Amygdala (tissue), 56 donors: ENCODE results near the gene GDE1.

ENCODE experiments used
- DNase-seq, 56 donors: peaks; one replicate each; lab custom pipeline; 2025; lab: John Stamatoyannopoulos, UW

GDE1 gene

DNA sequence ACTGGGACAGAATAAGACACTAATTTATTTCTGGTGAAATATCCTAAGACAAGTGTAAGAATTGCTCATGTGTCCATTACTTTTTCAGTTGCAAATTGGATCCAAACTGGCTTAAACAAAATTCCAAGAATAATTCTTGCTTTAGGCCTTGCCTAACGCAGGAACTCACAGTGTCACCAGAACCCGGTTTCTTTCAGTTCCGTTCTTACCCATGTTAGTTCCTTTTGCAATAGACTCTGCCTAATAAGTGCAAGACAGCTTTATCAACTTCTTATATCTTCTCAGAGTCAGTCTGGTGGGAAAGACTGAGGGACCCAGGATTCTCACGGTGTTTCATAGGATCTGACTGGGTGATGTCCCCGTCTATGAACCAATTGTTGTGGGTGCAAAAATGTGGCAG is 24.7 kb downstream of the GDE1 start:
- no peak for DNase-seq

DNA sequence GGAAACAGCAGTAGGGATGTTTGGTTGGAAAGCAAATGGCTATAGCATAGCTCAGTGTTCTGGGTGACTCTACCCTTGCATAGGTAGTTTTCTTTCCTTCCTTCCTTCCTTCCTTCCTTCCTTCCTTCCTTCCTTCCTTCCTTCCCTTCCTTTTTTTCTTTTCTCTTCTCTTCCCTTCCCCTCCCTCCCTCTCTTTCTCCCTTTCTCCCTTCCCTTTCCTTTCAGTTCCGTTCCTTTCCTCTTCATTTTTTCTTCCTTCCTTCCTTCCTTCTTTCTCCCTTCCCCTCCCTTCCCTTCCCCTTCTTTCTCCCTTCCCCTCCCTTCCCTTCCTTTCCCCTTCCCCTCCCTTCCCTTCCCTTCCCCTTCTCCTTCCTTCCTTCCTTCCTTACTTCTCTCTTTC is 31.3 kb downstream of the GDE1 start:
- DNase-seq, result no peak

GRCh38 chr16:19488213-19488640 is 33.7 kb downstream of the GDE1 start:
- DNase-seq, result no peak

GRCh38 chr16:19486750-19487325 is 35.1 kb downstream of the GDE1 start:
- DNase-seq, result no peak

DNA sequence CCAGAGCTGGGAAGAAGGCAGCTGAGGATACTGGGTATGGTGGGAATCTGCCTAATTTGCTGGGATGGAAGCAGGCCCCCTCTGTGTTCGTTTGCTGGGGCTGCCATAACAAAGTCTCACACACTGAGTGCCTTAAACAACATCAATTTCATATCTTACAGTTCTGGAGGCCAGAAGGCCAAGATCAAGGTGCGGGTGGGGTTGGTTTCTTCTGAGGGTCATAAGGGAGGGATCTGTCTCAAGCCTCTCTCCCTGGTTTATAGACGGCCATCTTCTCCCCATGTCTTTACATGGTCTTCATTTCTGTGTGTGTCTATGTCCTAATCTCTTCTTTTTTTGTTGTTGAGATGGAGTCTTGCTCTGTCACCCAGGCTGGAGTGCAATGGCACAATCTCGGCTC is 35.8 kb downstream of the GDE1 start:
- DNase-seq, result no peak

GRCh38 chr16:19485611-19486010 is 36.3 kb downstream of the GDE1 start:
- DNase-seq, result no peak

DNA sequence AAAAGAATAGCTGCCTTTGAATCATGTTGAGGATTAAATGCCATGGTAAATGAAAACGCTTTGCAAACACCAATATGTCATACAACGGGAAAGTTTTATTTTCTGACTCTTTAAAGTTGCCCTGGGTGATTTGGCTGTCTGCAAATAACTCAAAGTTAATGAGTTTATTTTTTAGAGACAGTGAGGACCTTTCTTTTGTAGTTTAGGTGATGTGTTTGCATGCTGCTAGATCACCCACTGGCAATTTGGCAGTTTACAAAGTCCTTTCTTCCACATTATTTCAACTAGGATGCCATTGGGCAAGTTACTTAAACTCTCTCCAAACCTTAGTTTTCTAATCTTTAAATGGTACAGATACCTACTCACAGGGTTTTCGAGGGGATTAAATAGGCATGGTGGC is 37.8 kb downstream of the GDE1 start:
- DNase-seq, result no peak

DNA sequence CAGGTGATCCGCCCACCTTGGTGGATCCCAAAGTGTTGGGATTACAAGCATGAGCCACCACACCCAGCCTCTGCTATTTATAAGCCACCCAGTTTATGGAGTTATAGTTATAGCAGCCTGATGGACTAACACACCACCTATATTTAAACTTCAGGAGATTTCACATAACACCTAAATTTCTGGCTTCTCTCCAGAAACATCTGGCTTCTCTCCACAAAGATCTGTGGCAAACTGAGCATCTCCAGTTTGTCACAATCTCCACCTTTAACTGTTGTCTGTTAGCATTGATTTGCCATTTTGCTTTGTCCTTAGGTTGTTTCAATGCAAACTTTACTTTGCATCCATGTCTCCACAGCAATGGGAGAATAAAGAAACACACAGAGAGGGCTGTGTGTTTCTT is 39.6 kb downstream of the GDE1 start:
- DNase-seq, result no peak

DNA sequence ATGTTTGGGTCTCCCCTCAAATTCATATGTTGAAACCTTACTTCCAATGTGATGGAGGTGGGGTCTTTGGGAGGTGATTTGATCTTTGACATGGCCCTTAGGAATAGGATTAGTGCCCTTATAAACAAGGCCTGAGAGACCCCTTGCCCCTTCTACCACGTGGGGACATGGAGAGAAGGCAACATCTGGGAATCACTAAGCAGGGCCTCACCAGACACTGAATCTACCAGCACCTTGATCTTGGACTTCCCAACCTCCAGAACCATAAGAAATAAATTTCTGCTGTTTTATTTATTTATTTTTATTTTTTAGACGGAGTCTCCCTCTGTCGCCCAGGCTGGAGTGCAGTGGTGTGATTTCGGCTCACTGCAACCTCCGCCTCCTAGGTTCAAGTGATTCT is 40.1 kb downstream of the GDE1 start:
- DNase-seq, result no peak

DNA sequence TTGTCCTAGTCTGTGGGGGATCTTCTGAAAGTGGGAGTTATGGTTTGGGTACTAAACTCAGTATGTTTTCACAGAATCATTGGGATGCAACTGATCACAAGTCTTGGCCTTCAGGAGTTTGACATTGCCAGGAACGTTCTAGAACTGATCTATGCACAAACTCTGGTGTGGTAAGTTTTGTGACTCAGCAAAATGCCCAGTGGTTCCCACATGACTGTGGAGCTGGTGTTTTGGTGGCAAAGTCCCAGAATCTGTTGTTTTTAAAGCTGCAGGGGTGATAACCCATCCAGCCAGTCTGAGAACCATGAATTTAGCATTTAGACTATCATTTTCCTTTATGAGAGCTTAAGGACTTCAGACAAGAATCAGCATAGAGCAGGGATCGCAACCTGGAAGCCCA is 40.6 kb downstream of the GDE1 start:
- no peak for DNase-seq

DNA sequence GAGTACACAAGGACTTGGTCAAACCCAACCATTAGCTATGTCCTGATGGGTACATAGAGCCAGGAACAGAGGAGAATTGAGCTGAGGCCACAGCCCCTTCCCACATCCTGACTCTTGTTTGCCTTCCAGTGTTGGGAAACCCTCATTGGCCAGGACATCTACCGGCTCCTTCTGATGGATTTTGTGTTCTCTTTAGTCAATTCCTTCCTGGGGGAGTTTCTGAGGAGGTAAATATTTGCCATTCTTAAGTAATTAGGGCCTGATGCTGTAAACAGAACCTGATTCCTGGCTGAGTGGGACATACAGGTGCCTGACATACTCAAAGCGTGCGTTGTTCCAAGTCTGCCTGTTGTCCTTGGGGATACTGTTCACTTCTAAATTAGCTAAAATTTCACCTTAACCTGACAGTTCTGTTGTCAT is 42.6 kb downstream of the GDE1 start:
- DNase-seq, result no peak

DNA sequence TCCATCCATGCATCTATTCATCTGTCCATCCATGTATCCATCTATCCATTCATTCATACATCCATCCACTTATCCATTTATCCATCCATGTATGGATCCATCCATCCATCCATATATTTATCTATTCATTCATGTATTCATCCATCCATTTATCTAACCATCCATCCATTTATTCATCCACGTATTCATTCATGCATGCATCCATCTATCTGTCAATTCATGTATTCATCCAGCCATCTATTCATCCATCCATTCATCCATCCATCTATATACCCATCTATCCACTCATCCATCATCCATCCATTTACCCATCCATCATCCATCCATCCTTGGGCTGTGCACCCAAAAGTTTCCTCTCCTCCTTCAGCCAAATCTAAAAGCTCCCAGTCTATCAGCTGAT is 43.4 kb downstream of the GDE1 start:
- no peak for DNase-seq

- DNase-seq, result no peak
Observed at GRCh38 chr16:19474617-19475016, 47.3 kb downstream of the GDE1 start.

GRCh38 chr16:19472482-19472881 is 49.4 kb downstream of the GDE1 start:
- DNase-seq, result no peak

DNA sequence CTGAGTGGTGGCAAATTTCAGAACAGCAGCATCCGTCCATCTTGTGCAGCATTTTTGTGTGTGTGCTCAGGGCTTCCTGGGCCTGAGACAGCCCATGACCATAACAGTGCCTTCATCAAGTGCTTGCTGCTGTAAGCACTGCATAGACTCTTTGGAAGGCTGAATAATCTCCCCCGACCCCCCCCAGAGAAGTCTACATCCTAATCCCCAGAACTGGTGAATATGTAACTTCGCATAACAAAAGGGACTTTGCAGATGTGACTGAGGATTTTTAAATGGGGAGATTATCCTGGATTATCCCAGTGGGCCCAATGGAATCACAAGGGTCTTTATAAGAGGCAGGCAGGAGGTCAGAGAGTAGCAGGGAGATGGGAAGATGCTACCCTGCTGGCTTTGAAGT is 53.6 kb downstream of the GDE1 start:
- no peak for DNase-seq

DNA sequence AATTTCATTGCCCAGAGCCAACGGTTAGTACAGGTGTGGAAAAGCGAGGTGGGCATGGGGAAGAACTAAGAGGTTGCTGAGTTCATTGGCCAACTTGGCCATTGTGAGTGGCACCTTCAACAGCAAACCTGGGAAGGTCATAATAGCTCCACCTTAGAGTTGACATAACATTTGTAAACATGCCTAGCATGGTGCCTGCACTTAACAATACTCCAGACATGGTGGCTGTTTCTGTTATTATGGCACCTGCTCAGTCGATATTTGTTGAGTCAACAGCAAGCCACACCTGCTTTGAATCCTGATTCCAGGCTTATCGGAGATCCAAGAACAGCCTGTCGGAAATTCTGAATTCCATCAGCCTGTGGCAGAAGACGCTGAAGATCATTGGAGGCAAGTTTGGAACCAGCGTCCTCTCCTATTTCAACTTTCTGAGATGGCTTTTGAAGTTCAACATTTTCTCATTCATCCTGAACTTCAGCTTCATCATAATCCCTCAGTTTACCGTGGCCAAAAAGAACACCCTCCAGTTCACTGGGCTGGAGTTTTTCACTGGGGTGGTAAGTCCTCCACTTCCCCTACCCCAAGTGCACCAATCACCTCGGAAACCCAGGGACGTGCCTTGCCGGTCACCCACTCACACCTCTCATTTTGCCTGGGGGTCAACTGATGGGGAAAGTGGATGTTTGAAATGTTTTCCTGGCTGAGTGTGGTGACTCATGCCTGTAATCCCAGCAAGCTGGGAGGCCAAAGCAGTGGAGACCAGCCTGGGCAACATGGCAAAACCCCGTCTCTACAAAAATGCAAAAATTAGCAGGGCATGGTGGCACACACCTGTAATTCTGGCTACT is 58.2 kb downstream of the GDE1 start:
- no peak for DNase-seq

- DNase-seq, result no peak
Observed at GRCh38 chr16:19460397-19460796, 61.5 kb downstream of the GDE1 start.

DNA sequence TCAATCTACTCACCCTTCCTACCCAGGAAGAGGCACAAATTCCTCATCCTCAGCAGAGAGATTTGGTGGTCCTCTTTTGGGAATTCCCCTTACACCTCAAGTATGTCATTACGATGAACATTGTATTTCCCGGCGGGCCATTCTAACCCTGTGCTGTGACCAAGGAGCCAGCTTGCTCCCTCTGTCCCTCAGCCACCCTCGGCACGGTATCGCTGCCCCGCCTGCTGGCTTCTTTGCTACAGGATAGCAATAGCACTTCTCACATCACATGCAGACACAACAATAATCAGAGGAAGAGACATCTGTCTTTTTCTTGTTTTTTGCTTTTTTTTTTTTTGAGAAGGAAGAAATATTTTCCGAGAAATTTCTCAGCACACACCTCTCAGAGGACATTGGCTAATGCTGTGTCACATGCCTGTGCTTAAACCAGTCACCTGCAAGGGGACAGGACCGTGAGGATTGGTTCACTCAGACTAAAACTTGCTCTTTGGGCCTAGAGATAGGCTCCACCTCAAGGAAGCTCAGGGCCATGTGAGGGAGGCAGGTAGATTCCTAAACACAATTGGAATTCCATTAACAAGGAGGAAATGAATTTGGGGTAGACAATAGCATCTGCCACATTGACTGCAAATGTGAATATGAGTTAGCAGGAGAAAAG is 63.0 kb downstream of the GDE1 start:
- DNase-seq, result no peak
